ENCODE measurements around the gene EOLA2. TPM values are rescaled to one million over a fixed set of nuclear protein-coding genes. Genes with fewer than 3 reads are reported as not detected.
"Not testable (repeated sequence)": the region's sequence is repeated elsewhere in the genome, so short reads cannot be mapped to it uniquely, and the experiment has no call there.

Gene EOLA2
- total and polyA plus RNA-seq, 2 donors (not counting 3 experiments of a cell fraction or from before 2014, with no cell fraction given) = 24.3 to 33.0 TPM

- no peaks in the 10 kb centered on the region for H3K36me3 ChIP-seq (ENCODE audit: control insufficient read depth in 2 of 2, extremely low read depth in 1 of 2, insufficient read depth in 2 of 2, low read length in 2 of 2)
- H3K79me2 ChIP-seq (ENCODE audit: control insufficient read depth, insufficient read depth, low read length) = no peaks in the 10 kb centered on the region
- H2AFZ ChIP-seq (ENCODE audit: low read depth, low read length) = no peak overlapping the region
- H3K4me2 ChIP-seq (ENCODE audit: insufficient read depth, low read length) = no peak overlapping the region
- H3K27ac ChIP-seq (ENCODE audit: insufficient read depth, low read depth, low read length) = no peak overlapping the region
- dilution Hi-C loops (cut with MboI; ENCODE audit: extremely low pct_ligation_motif_present, low sequenced_read_pairs) (no loop called here), intact Hi-C loops (cut with micrococcal nuclease) (no loop called here)
- H3K4me1 ChIP-seq (ENCODE audit: control insufficient read depth, extremely low read depth, insufficient read depth, low read length) = no peaks in the 10 kb centered on the region
- no peaks in the 10 kb centered on the region for H3K9me3 ChIP-seq (replicated peaks; ENCODE audit: control insufficient read depth, insufficient read depth, low read length)
- POLR2A ChIA-PET = no interaction called here
- CTCF ChIA-PET = no interaction called here
- no peak overlapping the region for H3K4me3 ChIP-seq (replicated peaks in 1 of 3; ENCODE audit: insufficient read depth in 1 of 3, low read depth in 1 of 3, low read length in 3 of 3)
- no peak for DNase-seq (ENCODE audit: low read depth, low spot score)
- peaks cover 0 to 1% of the 10 kb centered on the region in 2 experiments for H3K27me3 ChIP-seq (ENCODE audit: control insufficient read depth in 2 of 2, insufficient read depth in 2 of 2, low read length in 2 of 2)
- no peaks in the 10 kb centered on the region for H3K9me1 ChIP-seq (replicated peaks; ENCODE audit: control insufficient read depth, extremely low read depth, insufficient read depth, low read length)
- no peak for FAIRE-seq
- H4K20me1 ChIP-seq (replicated peaks; ENCODE audit: control insufficient read depth, extremely low read depth, insufficient read depth, low read length) = no peaks in the 10 kb centered on the region
- no TSS peak for BruUV-seq (replicated peaks)
- TF ChIP-seq MAX (IDR thresholded peaks at IDR 0.05; ENCODE audit: insufficient read depth, insufficient read length) (no peak), EZH2 (IDR thresholded peaks at IDR 0.05; ENCODE audit: borderline replicate concordance, low read depth, low read length, severe bottlenecking) (no peak), GATA2 (IDR thresholded peaks at IDR 0.05; ENCODE audit: insufficient read depth, insufficient read length, low read depth, low read length) (no peak), POLR2AphosphoS5 (IDR thresholded peaks at IDR 0.05; ENCODE audit: insufficient read depth, low read depth, low read length) (no peak), CTCF (IDR thresholded peaks at IDR 0.05; ENCODE audit: extremely low read depth in 1 of 2, insufficient read depth in 1 of 2, low read depth in 1 of 2, low read length in 2 of 2) (no peak), JUN (IDR thresholded peaks at IDR 0.05; ENCODE audit: borderline replicate concordance, insufficient read depth, insufficient read length, low read depth) (no peak), MYC (IDR thresholded peaks at IDR 0.05; ENCODE audit: low read depth, low read length) (no peak), FOS (IDR thresholded peaks at IDR 0.05; ENCODE audit: borderline replicate concordance, insufficient read depth, low read length) (no peak), POLR2A (IDR thresholded peaks at IDR 0.05; ENCODE audit: low read depth, low read length) (no peak)
- no peak overlapping the region for H3K9ac ChIP-seq (replicated peaks; ENCODE audit: extremely low read depth, insufficient read depth, low read length)
These were observed 39.7 kb downstream of the EOLA2 start for GRCh38 chrX:149898554-149898953.

GRCh38 chrX:149890828-149891227, 47.5 kb downstream of the EOLA2 start:
- H3K27ac ChIP-seq (ENCODE audit: insufficient read depth, low read depth, low read length); H3K9me3 ChIP-seq (replicated peaks; ENCODE audit: control insufficient read depth, insufficient read depth, low read length); H3K79me2 ChIP-seq (ENCODE audit: control insufficient read depth, insufficient read depth, low read length); H4K20me1 ChIP-seq (replicated peaks; ENCODE audit: control insufficient read depth, extremely low read depth, insufficient read depth, low read length); H3K4me2 ChIP-seq (ENCODE audit: insufficient read depth, low read length); intact Hi-C loops (cut with micrococcal nuclease); H3K36me3 ChIP-seq (ENCODE audit: control insufficient read depth in 2 of 2, extremely low read depth in 1 of 2, insufficient read depth in 2 of 2, low read length in 2 of 2); H3K9me1 ChIP-seq (replicated peaks; ENCODE audit: control insufficient read depth, extremely low read depth, insufficient read depth, low read length); H2AFZ ChIP-seq (ENCODE audit: low read depth, low read length); H3K27me3 ChIP-seq (ENCODE audit: control insufficient read depth in 2 of 2, insufficient read depth in 2 of 2, low read length in 2 of 2); BruUV-seq (replicated peaks); H3K4me1 ChIP-seq (ENCODE audit: control insufficient read depth, extremely low read depth, insufficient read depth, low read length); H3K4me3 ChIP-seq (replicated peaks in 1 of 3; ENCODE audit: insufficient read depth in 1 of 3, low read depth in 1 of 3, low read length in 3 of 3); dilution Hi-C loops (cut with MboI; ENCODE audit: extremely low pct_ligation_motif_present, low sequenced_read_pairs); FAIRE-seq; POLR2A ChIA-PET; H3K9ac ChIP-seq (replicated peaks; ENCODE audit: extremely low read depth, insufficient read depth, low read length); DNase-seq (ENCODE audit: low read depth, low spot score); CTCF ChIA-PET: not testable (repeated sequence)
